LNCaP clone FGC (cell line): Measurements from ENCODE around the gene KIF20B.
A peak's percentile ranks its signal among the peaks of the same experiment; 100 is the strongest.

Source experiments
- DNase-seq: peaks from one replicate; pipeline ENCODE4 v3.0.0-alpha.2; 2011; ENCODE audit warnings: low read depth
- H3K4me3 ChIP-seq: 2 replicates; pipeline ENCODE4 v1.5.1; 2011; ENCODE audit warnings: mild to moderate bottlenecking, low read depth, low read length, control low read depth
- TF ChIP-seq, protein P1 (sequence below): IDR thresholded peaks from 2 replicates; pipeline ENCODE4 v1.5.1; 2012; ENCODE audit warnings: mild to moderate bottlenecking; ENCODE audit not compliant: control insufficient read depth, insufficient read depth; ENCODE audit errors: extremely low read depth

The KIF20B gene

DNA sequence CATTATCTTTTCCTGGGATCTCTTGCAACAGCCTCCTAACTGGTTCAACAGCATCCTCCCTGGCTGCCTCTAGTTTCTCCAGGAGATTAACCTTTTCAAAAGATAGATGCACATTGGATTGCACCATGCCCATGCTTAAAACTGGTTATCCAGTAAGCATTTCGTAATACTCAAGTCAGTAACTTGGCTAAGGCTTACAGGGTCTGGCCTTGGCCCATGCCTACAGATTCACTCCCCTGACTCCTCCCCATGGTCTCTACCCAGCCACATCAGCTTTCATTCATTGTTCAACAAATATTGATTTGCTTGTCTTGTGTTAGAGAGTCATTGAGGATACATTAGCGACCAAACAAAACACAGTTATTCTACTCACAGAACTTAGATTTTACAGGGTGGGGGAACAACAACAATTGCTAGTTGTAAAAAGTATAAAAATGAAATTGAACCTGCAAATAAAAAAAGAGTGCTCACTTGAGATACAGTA is 1.8 kb upstream of the KIF20B start:
- no peak overlapping the region for H3K4me3 ChIP-seq
- DNase-seq, result no peak
- TF ChIP-seq, protein P1, sequence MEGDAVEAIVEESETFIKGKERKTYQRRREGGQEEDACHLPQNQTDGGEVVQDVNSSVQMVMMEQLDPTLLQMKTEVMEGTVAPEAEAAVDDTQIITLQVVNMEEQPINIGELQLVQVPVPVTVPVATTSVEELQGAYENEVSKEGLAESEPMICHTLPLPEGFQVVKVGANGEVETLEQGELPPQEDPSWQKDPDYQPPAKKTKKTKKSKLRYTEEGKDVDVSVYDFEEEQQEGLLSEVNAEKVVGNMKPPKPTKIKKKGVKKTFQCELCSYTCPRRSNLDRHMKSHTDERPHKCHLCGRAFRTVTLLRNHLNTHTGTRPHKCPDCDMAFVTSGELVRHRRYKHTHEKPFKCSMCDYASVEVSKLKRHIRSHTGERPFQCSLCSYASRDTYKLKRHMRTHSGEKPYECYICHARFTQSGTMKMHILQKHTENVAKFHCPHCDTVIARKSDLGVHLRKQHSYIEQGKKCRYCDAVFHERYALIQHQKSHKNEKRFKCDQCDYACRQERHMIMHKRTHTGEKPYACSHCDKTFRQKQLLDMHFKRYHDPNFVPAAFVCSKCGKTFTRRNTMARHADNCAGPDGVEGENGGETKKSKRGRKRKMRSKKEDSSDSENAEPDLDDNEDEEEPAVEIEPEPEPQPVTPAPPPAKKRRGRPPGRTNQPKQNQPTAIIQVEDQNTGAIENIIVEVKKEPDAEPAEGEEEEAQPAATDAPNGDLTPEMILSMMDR, result no peak

DNA sequence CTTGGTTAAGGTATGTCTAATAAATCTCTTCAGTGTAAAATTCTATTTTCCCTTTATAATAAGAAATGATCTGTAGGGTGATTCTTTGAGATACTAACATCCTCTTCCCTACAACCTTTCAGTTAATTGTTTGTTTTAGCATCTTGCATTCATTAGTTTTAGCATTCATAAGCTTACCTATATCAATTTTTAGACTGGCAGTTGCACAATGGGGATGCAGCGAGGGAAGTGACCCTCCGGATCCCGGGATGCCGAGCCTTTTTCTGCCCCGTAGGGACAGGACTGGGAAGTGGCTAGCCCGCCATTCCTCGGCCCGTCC is 508 bp upstream of the KIF20B start:
- peak overlapping the region; percentile 77 for H3K4me3 ChIP-seq
- DNase-seq, result no peak
- TF ChIP-seq, protein P1, result no peak

DNA sequence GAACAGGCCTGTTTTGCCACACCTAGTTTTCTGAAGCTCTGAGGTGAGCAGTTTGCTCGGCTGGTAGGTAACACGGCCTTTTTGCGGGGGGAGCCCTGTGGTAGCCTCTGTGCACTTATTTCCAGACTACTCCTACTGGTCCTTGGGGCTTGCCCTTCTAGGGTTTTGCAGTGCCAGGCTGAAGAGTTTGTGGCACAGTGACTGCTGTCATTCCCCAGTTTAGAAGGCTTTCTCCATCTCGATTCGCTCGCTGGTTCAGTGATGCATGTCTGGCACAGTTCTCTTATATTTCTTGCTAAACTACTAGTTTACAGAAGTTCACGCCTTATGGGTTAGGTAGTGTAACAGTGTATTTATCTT is 711 bp downstream of the KIF20B start:
- DNase-seq, result no peak
- peak overlapping the region; percentile 77 for H3K4me3 ChIP-seq
- TF ChIP-seq, protein P1, result no peak

DNA sequence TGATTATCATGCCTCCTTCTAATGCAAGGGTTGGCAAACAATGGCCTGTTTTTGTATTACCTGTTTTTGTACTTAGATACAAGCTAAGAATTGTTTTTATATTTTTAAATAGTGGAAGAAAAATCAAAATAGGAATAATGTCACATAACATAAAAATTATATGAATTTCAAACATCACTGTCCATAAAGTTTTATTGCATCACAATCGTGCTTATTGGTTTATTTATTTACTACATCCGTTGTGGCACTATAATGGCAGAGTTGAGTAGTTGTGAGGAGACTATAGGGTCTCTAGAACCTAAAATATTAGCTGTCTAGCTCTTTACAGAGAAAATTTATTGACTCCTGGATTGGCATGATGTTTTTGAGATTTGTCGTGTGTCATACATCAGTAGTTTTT is 4.1 kb downstream of the KIF20B start:
- TF ChIP-seq, protein P1, result no peak
- H3K4me3 ChIP-seq, result no peak overlapping the region
- no peak for DNase-seq

DNA sequence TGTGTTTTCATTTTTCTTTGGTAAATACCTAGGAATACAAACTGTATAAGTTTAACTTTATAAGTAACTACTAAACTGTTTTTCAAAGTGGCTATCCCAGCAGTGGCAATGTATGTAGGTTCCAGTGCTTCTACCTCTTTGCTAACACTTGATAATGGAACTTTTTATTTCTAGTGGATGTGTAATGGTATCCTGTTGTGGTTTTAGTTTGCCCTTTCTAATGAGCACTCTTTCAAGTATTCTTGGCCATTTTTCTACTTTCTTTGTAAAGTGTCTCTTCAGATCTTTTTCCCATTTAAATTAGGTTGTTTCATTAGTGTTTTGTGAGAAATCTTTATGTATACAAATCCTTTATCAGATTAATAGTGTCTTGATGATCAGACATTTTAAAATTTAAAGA is 4.6 kb downstream of the KIF20B start:
- no peak for DNase-seq
- H3K4me3 ChIP-seq, result no peak overlapping the region
- TF ChIP-seq, protein P1, result no peak

DNA sequence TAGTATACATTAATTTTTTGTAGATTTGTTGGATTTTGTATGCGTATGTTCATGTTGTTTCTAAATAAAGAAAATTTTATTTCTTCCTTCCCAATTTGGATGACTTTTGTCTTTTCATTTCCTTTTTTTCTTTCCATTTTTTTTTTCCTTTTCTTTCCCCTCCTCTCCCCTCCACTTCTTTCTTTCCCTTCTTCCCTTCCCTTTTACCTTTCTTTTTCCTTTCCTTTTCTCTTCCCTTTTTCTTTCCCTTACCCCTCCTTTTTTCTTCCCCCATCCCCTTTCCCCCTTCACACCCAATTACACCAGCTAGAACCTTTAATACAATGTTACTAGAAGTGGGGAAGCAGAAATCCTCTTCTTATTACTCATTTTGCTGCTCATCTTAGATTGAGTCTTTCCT is 6.0 kb downstream of the KIF20B start:
- TF ChIP-seq, protein P1, result no peak
- no peak for DNase-seq
- H3K4me3 ChIP-seq, result no peak overlapping the region

DNA sequence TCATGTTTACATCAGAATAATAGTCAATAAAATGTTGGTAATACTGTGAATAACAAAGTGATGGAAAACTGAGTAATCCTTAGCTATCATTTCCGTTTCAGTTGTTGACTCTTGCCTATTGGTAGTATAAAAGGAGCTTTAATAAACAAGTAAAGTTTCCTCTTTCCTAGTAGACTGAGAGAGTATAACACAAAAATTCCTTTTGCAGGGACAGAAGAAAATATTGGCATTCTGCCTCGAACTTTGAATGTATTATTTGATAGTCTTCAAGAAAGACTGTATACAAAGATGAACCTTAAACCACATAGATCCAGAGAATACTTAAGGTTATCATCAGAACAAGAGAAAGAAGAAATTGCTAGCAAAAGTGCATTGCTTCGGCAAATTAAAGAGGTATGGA is 9.4 kb downstream of the KIF20B start:
- H3K4me3 ChIP-seq, result no peak overlapping the region
- no peak for DNase-seq
- TF ChIP-seq, protein P1, result no peak
